HT-29 (cell line): ENCODE data around the gene CRAT. TPM values are rescaled to one million over a fixed set of nuclear protein-coding genes. Genes with fewer than 3 reads are reported as not detected.

Source experiments
- DNase-seq: peaks from one replicate; pipeline ENCODE4 v3.0.0-alpha.2; 2015; ENCODE audit warnings: low spot score
- total RNA-seq: library from RNA; depleted of rRNA; stranded (reverse); fragments of >200 nt; shearing (Covaris generic); gene quantifications from 2 replicates; pipeline ENCODE4 v1.2.3, GENCODE V29; 2014

CRAT gene
- total RNA-seq, 1 experiment from 2014 or later = 43.7 TPM

GRCh38 chr9:129111528-129112151 lies 1.0 kb upstream of the CRAT start:
- peak; percentile 31 for DNase-seq

DNA sequence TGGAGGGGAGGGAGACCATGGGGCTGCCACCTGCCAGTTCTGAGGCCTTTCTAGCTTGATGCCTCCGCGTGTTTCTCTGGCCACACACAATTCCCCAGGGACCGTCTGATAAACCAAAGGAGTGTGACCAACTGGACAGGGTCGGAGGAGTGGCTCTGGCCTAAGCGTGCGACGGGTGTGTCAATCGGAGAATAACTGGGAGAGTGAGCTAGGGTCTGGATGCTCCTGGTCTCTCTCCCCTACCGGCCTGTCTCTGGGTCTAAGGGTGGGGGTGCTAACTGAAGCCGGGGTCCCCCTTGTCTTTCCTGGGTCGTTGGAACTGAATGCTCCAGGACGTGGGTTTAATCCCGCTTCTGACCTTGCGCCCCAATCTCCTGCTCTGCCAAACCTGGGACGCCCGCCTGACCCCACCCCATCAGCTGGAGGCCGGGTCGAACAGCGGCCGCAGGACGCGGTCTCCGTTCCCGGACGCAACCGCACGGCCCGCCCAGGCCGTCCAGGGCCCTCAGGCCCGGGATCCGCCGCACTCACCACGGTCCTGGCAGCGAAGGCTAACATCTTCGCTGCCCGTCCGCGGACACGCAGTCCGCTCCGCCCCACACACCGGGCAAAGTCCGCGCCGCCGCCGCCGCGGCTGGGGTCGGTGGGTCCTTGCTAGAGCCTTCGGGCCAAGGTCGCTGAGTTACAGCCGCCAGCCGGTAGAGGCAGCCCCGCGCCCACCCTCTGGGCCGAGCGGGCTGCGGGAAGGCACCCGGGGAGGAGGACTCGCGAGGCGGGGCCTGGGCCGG lies 447 bp downstream of the CRAT start:
- DNase-seq = peak; percentile 52

GRCh38 chr9:129109537-129109903 lies 1.1 kb downstream of the CRAT start:
- peak; percentile 38 for DNase-seq

DNA sequence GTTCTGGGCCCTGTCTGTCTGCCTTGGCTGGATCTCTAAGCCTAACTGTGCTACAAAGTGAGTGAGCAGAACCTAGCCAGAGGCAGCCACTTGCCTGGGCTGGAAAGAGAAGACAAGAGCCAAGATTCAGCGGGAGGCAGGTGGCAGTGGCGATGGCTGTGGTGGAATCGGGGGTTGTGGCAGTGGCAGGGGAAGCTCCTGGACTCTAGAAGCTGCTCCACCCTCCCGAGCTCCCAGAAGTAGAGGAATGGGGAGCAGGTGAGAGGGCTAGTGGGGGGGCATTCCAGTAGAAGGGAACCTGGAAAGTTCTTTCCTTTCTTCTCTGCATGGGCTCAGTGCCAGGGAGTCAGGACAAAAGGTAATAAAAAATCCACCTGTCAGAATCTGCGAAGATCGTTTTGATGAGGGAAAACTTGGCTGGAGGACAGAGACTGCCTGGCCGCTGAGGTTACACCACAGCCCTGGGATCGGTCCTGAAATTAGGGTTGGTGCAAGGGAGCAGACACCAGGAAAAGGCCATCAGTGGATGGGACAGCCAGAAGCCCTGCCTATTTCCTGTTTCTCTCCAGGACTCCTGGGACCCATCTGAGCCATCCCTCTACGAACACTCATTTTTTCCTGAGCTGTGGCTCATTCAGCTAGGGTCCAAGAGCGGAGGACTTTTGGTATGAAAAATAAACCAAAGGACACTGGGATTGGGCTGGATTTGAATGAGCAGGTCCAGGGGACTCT lies 1.6 kb downstream of the CRAT start:
- peak; percentile 85 for DNase-seq

DNA sequence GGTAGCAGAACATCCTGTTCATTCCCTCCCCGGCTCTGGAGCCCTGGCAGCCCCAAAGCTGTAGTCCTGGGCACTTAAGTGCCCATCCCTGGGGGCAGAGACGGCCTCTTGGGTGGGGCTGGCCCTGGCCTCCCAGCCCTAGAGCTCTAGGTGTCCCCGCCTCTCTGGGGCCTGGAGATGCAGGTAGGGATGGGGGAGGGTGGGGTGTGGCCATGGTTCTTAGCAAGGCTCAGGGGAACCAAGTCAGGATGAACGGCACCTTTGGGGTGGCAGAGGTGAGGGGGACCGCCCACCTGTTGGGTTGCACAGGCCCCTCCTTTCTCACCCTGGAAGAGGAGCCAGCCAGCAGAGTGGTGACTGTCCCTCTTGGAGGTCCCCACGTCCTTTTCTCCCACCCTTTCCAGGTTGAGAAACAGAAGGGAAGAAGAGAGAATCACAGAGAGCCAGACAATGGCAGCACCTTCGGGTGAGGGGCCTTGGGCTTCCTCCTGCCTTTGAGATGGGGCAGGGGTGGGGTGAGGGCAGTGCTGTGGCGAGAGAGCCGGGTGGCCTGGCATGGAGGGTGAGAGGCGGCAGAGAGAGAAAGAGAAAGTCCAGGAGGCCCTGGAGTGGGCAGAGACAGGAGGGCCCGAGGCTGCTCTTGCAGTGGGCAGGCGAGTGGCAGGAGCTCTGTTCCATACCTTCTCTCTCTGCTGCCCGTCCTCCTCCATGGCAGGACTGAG lies 2.3 kb downstream of the CRAT start:
- DNase-seq = no peak

DNA sequence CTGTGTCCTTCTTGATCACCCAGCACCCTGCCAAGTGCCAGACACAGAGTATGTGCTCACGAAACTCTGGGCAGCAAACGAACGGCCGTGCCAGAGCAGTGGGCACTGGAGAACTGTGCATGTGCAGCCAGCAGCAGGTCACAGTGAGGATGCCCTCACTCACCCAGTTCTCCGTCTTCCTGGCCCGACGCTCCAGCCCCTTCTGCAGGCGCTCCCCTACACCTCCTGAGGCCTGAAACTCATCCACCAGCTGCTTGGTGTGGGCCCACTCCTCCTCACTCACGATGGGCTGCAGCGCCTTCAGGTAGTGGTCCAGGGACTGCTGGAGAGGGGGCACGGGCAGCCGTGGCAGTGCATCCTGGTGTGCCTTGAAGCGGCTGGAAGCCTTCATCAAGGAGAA lies 2.9 kb downstream of the CRAT start:
- DNase-seq = no peak

- no peak for DNase-seq
Measured at GRCh38 chr9:129105857-129106694, 4.5 kb downstream of the CRAT start.

DNA sequence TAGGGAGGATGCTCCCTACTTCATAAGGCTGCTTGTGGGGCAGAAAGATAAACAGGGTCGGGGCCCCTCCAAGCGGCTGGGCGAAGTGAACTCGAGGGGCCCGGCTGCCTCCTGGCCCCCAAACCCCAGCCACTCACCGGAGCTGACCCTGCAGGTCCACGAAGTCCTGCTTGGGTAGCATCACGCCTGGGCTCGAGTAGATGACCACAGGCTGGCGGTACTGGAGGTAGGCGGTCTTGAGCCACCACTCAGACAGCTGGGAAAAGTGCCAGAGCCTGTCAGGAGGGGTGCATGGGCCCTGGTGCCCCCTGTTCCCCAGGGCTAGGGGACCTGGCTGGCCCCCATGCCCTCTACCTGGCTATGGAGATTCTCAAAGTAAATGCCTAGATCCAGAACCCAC lies 6.5 kb downstream of the CRAT start:
- DNase-seq = no peak

GRCh38 chr9:129103595-129103965 lies 7.0 kb downstream of the CRAT start:
- DNase-seq = no peak

DNA sequence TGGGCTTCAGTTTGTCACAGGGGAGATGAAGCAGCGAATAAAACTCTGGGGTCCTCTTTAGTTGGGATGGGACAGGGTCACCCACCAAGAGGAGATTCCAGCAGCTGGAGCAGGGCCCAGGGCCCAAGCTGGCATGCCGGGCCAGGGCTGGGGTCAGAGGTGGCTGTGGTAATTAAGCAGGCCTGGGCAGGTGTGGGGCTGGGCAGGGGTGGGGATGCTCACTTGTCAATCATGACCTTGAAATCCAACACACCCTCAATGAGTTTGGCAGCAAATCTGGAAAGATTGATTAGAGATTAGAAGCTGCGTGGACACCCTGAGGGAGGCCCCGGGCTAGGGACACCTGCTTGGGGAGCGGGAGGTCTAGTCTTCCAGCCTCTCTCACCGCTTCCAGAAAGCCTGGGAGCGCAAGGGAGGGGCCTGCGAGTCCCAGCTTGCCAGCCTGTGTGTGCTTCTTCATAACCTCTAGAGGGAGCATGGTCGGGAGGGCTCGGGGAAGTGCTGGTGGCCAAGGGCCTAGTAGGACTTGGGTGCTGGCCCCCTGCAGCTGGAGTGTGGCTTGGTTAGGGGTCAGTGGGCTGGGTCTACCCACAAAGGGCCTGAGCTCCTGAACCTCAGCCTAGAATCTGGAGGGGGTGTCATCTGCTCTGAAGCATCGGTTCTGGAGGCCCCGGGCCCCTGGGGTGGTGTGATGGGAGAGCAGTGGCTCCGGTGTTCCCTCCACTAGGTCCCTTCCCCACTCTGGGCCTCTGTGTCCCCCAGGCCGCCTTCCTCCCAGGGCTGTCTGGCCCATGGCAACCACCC lies 7.6 kb downstream of the CRAT start:
- DNase-seq = peak; percentile 71

- DNase-seq = no peak
Measured at GRCh38 chr9:129102095-129102525, 8.5 kb downstream of the CRAT start.

GRCh38 chr9:129101279-129101678 lies 9.3 kb downstream of the CRAT start:
- no peak for DNase-seq

DNA sequence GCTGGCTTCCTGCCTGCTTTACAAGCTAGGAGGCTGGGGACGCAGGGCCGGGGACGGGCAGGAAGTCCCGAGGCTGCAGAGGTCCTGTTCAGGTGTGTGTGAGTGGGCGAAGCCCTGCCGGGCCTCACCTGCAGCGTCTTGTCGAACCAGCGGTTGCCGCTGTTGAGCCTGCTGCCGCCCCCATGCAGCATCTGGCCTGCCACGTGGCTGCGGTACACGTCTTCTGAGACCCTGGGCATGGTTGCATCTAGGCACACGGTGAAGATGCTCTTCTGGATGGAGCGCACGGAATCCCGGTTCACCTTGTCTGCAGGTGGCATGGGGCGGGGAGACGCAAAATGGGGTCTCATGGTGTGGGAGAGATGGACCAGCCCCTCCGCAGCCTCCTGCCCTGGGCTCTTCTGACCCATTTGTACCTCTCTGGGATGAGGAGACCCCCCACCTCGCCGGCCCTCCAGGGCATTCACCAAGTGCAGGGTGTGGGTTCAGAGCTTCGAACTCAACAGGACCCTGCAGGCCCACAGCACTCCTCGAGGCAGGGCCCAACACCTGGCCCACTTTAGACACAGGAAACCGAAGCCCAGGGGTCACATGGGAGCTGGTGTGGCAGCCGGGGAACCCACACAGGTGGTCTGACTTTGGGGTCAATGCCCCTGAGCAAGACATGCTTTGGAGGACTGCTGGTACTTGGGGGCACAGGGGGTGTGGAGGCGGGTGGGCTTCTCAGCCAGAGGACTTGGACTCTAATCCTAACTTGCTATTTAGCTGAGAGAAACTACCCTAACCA lies 10.0 kb downstream of the CRAT start:
- no peak for DNase-seq

GRCh38 chr9:129098328-129098727 lies 12.3 kb downstream of the CRAT start:
- no peak for DNase-seq

- DNase-seq = no peak
Measured at GRCh38 chr9:129097671-129098306, 12.8 kb downstream of the CRAT start.

GRCh38 chr9:129095908-129096307 lies 14.7 kb downstream of the CRAT start:
- DNase-seq = no peak

DNA sequence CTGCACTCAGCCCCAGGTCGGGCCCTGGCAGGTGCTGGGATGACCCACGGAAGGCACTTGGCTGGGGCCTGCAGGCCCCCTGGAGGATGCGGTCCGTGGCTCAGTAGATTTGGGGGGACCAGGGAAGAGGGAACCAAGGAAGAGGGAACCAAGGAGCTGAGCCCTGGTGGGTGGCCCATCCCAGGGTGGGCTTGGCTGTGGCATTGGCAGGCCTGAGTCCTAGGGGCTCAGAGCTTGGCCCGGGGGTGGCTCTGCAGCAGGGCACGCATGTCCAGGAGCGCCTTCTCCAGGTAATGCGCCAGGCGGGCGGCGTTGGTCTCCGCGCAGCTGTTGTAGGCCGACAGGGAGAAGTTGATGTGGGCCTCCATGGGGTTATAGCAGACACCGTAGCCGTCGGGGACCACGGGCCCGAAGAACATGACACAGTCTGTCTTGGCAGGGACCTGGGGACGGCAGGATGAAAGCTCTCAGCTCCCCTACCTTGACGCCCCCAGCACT lies 15.4 kb downstream of the CRAT start:
- DNase-seq = no peak

DNA sequence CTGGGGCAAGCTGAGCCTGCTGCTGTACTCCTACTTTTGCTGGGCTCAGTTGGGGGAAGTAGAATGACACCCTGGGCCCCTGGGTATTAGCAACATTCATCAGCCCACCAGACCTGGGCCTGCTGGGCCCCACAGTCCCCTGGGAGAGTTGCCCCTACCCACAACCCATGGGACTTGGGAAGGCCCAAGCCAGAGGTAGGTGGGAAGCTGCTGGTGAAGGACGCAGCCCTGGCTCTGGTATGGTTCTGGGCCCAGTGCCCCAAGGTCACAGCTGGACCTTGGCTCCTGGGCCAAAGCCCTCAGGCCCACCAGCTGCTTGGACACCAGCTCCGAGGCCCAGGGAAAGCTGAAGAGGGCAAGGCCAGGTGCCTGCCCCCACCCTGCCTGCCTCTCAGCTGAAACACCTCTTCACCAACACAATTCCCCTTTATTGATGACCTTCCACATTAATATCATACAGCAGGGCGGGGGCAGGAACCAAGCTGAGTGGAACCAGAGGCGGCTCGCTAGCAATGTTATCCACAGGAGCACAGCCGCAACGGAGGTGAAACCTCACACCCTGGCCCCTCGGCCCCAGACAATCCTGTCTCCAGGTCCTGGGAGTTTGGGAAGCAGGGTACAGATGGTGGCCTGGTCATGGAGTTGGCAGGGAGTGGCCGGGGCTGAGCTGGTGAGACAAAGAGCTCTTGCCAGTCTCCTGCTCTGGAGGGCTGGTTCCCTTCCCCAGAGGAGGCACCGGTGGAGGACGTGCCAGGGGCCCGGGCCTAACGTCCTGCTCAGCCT lies 16.0 kb downstream of the CRAT start:
- no peak for DNase-seq
